Glomerular endothelial cell (primary cell): Measurements from ENCODE around the gene TCEA2. TPM values are rescaled to one million over a fixed set of nuclear protein-coding genes. Genes with fewer than 3 reads are reported as not detected.

Source experiments
- DNase-seq: peaks from one replicate; pipeline ENCODE4 v3.0.0-alpha.2; 2011; ENCODE audit warnings: low read depth, low spot score; ENCODE audit errors: extremely low read depth
- total RNA-seq: library from RNA; depleted of rRNA; stranded (reverse); fragments of >200 nt; gene quantifications from 2 replicates; pipeline ENCODE4 v1.2.3, GENCODE V29; 2015

TCEA2 gene
- total RNA-seq, 1 donor from 2014 or later: 61.0 TPM

DNA sequence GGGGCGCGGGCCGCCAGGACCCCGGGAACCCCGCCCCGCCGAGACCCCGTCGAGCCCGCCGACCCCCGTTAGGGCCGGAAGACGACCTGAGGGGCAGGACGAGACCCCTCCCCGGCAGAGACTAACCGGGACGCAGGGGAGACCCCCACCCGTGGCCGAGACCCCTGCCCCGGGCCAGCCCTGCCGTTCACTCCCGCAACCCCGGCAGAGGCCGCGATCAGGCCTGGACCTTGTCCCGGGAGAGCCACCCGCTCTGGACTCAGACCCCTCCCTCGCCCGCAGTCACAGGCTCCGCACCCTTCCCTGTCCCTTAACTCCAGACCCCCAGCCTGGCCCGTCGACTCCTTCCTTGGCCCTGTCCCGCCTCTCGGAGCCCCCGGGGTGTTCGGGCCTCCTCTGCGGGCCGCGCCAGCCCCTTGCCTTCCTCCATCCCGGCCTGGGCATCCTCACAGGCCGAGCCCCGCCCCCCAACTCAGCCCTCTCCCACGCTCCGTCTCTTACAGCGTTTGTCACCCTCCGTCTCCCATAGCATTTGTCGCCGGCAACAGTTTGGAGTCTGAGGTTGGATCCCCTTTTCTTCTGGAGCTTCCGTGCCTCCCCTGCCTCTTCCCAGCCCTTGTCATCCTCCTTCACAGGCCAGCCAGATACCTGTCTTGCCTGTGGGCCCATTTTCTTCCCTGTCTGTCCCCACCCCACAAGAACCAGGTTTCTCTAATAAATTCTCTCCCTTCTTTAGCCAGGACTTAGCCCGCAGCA, 569 bp downstream of the TCEA2 start:
- DNase-seq: no peak

DNA sequence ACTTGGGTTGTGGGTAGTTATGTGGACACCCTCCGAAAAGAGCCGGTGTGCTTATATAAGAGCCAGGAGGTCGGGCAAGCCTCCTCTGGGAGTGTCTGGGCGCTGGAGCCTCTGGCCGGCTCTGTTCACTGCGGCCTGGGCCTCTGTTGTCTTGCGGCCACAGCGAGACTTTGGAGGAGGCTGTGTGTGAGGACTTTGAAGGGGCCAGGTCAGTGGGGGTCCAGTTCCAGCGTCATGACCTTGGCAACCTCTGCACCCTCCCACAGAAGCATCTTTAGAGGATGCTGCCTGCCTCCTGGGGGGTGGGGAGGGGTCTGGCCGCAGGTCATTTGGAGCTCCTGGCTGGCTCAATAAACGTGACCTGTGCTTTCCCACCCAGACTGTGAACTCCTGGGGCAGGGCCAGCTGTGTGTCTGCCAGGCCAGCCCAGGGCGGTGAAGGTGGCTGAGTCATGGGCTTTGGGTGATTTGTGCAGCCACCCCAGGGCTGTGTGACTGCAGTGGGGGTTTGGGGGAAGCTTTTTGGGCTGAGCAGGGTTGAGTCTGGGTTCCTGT, 1.2 kb downstream of the TCEA2 start:
- no peak for DNase-seq

DNA sequence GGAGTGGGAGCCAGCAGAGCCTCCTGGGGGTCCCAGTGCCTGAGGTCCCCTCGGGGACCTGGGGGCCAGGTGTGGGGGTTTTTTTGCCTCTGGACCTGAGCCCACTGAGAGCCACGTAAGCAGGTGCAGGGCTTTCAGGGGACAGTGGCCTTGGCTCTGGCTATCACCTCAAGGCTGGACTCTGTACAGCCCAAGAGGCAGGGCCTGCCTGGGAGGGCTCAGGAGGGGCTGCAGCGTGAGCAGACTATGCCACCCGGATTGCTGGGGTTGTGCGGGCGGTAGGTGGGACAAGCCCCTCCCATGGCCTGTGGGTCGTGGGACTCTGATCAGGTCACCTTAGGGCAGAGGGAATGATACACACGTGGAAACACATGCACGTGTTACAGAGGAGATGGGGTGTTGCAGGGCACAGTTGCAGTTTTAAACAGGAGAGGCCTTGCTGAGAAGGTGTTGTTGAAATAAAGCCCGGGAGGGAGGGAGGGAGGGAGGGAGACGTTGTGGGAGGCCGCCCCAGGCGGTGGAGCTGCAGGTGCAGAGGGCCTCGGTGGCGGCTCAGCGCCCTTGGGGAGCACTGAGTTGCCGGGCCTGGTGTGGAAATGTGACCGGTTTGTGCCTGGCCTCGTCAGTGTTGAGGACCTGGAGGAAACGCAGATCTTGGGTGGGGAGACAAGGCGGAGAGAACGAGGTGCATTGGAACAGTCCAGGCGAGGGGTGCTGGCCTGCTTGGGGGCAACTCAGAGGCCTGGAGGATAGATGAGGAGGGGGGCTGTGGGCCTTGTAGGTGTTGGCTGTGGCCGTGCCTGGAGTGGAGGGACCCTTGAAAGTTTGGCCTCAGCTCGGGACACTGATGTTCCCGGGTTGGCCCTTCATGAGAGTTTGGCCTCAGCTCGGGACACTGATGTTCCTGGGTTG, 2.3 kb downstream of the TCEA2 start:
- DNase-seq: no peak

DNA sequence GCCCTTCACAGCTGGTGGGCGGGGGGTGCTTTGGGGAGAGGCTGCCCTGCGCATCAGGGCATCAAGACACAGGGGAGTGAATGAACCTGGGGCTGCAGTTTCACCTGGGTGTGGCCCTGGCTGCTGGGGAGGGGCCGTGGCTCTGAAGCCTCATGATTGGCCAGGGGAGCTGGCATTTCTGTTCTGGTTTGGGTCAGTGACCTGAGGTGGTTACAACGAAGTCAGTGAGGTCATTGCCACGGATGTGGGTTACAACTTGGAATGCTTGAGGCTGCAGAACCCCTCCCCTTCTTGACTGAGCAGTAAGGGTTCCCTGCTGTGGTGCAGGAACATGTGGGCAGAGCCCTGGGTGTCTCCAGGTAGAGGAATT, 3.0 kb downstream of the TCEA2 start:
- DNase-seq: no peak

DNA sequence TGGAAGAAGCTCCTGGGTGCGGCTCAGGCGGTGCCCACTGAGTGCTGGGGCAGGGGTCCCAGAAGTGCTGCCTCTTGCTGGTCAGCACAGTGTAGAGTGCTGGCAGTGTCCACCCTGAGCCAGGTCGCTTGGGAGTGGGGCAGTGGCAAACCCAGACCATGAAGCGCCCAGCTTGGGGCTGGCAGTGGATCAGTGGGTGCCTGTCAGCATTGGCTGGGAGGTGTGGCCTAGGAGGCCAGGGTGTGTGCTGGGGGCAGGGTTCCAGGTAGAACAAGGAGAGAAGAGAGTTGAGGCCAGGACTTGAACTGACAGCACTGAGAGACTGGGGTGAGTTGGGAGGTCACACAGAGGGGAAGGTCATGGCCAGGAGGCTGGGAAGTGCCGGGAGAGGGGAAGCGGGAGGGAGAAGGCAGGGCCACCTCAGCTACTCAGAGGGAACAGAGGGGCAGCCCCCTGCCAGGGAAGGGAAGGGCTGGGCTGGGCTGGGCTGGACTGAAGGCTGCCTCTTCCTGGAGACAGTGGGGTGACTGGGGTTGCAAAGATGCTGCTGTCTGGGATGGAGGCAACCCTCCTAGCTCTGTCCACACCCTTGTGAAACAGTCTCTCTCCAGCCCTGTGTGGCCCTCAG, 4.1 kb downstream of the TCEA2 start:
- no peak for DNase-seq

DNA sequence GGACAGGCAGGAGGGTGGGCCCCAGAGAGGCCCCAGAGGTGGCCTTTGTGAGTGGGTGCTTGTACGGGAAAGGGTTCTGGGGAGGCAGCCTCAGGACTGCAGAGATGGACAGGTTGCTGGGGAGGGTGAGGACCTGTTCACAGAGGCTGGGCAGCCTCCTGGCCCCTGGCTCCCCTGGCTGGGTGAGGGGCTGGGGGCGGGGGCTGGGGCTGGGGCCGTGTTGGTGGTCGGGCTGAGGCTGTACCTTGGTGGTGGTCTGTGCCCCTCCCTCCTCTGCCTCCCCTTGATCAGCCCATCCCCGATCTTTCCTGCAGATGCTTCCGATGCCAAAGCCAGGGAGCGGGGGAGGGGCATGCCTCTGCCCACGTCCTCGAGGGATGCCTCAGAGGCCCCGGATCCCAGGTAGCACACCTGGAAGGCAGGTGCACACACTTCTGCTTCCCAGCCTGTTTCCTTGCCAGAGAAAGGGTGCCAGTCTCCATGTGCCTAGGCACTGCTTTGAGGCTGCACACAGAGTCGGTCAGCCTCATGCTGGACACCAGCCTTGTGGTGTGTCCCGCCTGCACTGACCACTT, 4.8 kb downstream of the TCEA2 start:
- DNase-seq: no peak

DNA sequence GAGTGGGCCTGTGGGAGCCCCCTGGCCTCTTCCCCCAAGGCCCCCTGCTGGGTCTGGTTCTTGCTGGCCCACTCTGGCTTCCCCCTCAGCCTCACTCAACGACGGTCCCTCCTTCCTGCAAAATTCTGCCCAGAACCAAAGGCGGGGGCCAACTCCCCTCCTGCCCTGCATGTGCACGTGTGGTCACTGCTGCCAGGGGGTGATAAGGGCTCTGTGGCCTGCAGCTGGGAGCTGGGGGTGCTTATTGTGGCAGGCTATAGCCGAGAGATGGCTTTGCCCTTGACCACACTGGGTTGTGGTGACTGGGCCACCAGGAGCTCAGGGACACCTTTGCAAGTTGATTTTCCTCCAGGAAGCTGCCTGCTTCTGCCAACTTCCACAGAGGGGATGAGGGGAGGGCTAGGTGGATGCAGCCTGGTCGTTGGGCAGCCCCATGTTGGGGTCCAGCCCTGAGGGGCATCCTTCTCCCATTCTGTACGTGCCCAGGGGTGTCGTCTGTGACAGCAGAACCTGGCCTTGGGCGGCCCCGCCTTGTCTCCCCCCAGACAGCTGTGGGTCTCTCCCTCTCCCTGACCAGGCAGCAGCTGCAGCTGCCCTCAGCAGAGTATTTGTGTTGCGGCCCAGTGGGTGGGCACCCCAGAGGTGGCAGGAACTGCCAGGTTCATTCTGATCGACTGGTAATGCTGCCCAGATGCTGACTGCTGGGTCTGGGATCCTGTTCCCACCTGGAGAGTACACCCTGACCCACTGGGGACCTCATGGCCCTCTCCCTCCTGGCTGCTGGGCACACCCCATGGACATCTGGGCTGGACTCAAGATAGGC, 5.6 kb downstream of the TCEA2 start:
- no peak for DNase-seq

DNA sequence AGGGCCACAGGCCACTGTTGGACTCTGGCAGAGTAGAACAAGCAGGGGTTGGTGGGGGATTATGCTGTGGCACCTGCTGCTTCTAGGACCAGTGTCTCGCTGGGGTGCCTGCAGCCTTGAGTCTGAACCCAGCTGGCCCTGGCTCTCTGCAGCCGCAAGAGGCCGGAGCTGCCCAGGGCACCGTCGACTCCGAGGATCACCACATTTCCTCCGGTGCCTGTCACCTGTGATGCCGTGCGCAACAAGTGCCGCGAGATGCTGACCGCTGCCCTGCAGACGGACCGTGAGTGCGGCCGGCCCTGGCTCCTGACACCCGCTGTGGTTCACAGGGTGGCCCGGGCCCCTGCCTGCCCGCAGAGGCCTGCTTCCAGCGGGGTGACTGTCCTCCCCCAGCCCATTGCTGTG, 6.2 kb downstream of the TCEA2 start:
- DNase-seq: no peak

DNA sequence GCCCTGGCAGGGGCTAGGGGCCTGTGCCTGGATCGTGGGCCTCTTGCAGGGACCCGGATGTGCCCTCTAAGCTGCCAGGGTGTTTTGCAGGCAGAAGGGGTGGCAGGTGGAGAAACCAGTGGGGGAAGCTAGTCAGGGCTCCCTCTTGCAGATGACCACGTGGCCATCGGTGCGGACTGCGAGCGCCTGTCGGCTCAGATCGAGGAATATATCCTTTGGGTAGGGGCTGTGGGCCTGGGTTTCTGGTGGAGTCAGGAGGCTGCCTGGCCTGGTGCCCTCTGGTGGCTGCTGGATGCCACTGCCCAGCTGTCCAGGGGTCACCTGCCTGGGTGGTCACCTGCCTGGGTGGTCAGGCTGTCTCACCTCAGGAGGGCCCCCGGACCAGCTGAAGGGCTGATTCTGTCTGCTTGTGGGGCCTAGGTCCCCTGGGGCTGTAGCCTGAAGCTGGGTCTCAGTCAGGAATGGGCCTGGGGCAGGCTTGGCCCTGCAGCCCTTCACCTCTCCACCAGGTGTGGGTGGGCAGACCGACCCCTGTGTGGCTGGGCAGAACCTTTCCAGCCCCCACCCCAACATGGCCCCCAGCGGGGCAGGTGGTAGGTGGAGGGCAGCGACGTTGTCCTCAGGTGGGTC, 6.7 kb downstream of the TCEA2 start:
- DNase-seq: no peak

DNA sequence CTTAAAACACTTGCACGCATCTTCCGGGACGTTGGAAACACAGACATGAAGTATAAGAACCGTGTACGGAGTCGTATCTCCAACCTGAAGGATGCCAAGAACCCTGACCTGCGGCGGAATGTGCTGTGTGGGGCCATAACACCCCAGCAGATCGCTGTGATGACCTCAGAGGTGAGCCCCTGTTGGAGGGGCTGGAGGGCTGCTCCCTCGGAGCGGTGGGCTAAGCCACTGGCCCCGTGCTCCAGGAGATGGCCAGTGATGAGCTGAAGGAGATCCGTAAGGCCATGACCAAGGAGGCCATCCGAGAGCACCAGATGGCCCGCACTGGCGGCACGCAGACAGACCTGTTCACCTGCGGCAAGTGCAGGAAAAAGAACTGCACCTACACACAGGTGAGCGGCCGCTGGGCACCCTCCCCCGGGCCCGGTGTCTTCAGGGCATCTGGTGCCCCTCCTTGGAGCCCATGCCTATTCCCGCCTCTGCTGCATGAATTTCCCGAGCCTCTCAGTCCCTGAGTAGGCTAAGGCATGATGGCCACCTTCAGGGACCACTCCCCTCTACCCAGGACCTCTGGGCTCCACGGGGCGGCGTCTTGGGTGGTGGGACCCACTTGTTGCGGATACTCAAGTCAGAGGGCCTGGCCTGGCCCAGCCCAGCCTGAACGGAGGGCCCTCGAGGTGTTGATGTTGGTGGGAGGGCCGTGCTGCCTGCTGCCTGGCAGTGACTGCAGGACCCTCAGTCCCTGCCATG, 7.4 kb downstream of the TCEA2 start:
- no peak for DNase-seq

DNA sequence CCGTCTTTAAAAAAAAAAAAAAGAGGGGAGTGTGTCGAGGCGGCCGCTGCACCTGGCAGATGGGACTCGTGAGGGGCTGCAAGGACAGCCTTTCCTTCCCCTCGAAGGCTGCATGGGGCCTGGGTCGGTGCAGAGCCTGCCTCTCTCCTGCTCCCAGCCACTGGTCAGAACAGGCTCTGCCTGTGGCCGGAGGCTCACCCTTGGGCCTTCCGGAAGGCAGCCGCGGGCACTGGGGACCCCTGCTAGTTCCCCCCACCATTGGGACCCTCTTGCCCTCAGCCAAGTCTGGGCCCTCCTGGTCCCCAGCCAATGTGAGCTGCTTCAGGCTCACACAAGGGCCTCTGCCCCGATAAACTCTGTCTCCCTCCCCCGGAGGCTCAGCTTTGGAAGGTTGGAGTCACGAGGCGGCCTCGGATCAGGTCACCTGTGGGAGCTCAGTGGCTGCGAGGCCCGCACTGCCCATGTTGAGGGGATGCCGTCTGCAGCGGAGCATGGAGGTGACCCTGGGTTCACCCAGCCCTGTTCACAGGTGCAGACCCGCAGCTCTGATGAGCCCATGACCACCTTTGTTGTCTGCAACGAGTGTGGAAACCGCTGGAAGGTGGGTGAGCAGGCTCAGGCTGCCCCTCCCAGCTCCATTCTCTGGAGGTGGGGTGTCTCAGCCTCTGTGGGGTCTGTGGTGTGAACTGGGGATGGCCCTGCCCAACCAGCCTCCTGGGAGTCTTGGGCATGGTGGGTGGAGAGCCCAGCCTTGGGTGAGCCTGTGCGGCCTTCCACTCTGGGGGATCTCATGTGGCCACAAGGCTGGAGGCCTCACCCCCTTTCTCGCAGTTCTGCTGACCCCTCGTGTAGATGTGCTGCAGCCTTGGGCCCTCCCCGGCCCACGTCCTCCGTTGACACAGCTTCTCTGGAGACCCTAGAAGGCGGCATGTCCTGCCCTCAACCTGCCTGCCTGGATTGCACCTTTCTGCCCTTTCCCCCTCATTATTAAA, 8.6 kb downstream of the TCEA2 start:
- DNase-seq: no peak

DNA sequence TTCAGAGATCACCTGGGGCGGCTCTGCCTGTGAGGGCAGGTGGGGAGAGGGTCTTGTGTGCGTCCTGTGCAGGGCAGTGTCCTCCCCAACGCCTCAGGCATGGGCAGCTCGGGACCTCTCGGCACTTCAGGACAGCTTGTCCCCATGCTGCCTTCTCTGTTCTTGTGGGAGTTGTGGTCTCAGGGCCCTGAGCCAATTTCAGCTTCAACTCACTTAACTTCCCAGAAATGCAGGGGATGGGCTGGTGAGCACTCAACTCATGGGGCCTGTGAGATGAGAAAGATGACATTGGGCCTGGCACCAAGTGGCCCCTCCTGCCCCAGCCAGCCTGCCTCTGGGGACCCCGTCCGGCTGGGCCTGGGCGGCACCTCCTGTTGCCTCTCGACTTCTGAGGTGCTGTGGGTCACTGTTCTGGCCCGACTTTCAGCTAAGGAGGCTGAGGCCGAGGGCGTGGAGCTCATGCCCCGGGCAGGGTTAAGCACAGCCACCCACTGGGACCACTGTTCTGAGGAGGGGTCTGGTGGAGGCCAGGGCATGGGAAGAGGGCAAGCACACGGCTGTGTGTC, 9.6 kb downstream of the TCEA2 start:
- no peak for DNase-seq

DNA sequence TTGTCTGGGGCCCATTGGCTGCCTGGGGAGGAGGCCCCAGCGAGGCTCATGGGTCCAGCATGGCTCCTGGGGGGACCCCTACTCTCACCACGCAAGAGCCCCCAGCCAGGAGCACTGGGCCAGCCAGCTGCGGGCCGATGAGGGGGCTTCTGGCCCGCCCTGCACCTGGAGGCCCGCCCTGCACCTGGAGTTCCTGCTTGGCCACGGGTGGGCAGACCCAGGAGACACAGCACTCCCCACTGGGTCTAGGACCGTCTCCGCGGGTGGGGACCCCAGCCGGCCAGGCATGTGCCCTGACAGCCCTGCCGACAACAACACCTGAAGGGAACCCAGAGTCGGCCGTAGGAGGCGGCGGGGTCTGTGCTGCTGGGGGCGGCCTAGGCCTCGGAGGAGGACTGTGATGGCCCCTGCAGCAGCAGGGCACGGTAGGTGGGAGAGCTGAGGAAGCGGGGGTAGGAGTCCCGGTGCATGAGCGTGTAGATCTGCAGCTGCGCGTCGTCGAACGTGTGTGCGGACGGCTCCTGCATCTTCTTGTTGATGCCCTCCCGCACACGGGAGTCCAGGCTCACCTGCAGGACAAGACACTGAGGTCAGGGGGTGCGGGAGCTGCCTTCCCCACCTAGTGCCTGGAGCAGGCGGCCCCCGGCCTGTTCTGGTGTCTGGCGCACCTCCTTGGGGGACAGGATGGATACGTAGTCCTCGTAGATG, 10.6 kb downstream of the TCEA2 start:
- no peak for DNase-seq

DNA sequence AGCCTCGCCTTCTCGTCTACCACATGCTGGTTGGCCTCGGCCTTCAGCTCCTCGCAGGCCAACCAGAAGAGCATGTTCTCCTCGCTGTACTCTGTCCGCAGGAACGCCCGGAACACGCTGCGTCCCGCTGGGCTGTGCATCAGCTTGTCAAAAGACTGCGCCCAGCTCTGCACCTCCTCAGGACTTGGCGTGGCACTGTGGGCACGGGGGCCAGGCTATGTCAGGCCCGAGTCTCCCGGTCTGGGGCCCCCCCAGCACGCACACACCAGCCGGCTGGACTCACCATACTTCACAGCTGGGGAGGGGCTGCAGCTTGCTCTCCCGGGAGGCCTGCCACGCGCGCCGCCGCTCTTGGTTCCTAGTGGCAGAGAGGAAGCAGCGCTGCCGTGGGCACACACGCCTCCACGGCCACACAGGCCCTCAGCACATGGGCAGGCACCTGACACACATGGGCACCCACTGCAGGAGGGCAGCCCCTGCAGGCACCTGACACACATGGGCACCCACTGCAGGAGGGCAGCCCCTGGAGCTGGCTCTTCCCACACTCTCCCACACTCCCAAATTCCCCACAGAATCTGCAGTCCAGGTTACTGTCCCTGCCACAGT, 11.3 kb downstream of the TCEA2 start:
- no peak for DNase-seq

DNA sequence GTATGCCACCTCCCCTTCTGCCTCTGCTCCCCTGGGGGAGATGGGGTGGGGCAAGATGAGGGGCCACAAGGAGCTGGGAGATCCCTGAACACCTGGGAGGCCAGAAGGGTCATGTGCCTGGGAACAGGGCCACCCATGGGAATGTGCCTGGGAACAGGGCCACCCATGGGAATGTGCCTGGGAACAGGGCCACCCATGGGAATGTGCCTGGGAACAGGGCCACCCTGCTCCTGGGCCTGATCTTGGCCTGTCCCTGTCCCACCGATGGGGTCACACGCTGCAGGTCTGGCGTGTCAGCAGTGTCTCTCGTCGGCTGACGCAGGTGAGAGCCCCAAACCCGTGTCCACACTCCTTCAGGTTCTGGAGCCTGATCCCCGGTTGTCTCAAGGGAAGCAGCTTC, 12.0 kb downstream of the TCEA2 start:
- DNase-seq: no peak

DNA sequence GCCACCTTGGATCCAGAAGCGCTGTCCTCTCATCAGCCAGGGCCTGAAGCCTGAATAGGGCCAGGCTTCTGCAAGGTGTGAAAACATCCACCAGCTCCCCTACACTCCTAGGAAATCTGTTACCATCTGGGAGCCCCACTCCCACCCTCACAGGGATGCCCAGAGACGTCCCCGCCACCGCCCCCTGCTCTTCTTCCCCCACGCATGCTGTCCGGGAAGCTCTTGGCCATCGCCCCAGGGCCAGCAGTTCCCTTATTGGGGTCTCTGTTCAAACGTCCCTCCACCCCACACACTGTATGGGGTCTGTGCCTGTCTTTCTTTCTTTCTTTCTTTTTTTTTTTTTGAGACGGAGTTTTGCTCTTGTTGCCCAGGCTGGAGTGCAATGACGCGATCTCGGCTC, 12.6 kb downstream of the TCEA2 start:
- no peak for DNase-seq
